WTC11 (cell line): ENCODE data around the gene STAMBP. TPM values are rescaled to one million over a fixed set of nuclear protein-coding genes. Genes with fewer than 3 reads are reported as not detected.

Source experiments
- ATAC-seq: fragments of 200-7000 bp; cut with Tn5 transposase; 2 replicates; pipeline ENCODE4 v1.10.0; 2021; ENCODE audit warnings: mild to moderate bottlenecking, moderate library complexity
- CTCF ChIA-PET: fragments of 300-600 bp; sonication (Branson Sonifier 250); formaldehyde crosslinking; loops from one replicate; lab custom pipeline; 2021; ENCODE audit warnings: antibody characterized with exemption; lab: Charles Lee
- POLR2A ChIA-PET: fragments of 350-600 bp; sonication (Branson Sonifier 250); formaldehyde crosslinking; loops from one replicate; lab custom pipeline; 2021; ENCODE audit warnings: antibody characterized with exemption; lab: Charles Lee
- DNase-seq: peaks from one replicate; pipeline ENCODE4 v3.0.0; 2021; ENCODE audit warnings: low spot score
- H3K27ac Mint-ChIP-seq: 2 replicates; pipeline ENCODE4 v1.8.0; 2021; ENCODE audit warnings: mixed read lengths
- H3K27me3 Mint-ChIP-seq: 2 replicates; pipeline ENCODE4 v1.8.0; 2021; ENCODE audit warnings: low read depth, mild to moderate bottlenecking, moderate library complexity, mixed read lengths
- H3K36me3 Mint-ChIP-seq: 2 replicates; pipeline ENCODE4 v1.8.0; 2021; ENCODE audit warnings: mixed read lengths
- H3K4me1 Mint-ChIP-seq: 2 replicates; pipeline ENCODE4 v1.8.0; 2022; ENCODE audit warnings: mixed read lengths
- H3K4me3 Mint-ChIP-seq: 2 replicates; pipeline ENCODE4 v1.8.0; 2021; ENCODE audit warnings: mild to moderate bottlenecking, moderate library complexity, mixed read lengths
- H3K9me3 Mint-ChIP-seq: 2 replicates; pipeline ENCODE4 v1.8.0; 2021; ENCODE audit warnings: mixed read lengths
- ATF6 ChIP-seq: sonication (generic); formaldehyde crosslinking; IDR thresholded peaks from 2 replicates; pipeline ENCODE4 v1.8.1; 2023; ENCODE audit warnings: mild to moderate bottlenecking, missing genetic modification reagents
- CDX4 ChIP-seq: fragments of 250-450 bp; sonication (Bioruptor Pico); IDR thresholded peaks from 2 replicates; pipeline ENCODE4 v1.9.0; 2021; ENCODE audit warnings: moderate library complexity, mild to moderate bottlenecking, inconsistent platforms, borderline replicate concordance
- CTCF ChIP-seq: fragments of 200-600 bp; IDR thresholded peaks from 2 replicates; pipeline ENCODE4 v1.8.0; 2022; ENCODE audit warnings: antibody characterized with exemption
- E2F1 ChIP-seq: sonication (generic); formaldehyde crosslinking; IDR thresholded peaks from 2 replicates; pipeline ENCODE4 v1.8.0; 2022; ENCODE audit warnings: mild to moderate bottlenecking, missing genetic modification reagents
- E2F5 ChIP-seq: sonication (generic); formaldehyde crosslinking; IDR thresholded peaks from 2 replicates; pipeline ENCODE4 v1.8.1; 2022; ENCODE audit warnings: mild to moderate bottlenecking, moderate library complexity, missing genetic modification reagents
- ERG ChIP-seq: fragments of 250-450 bp; sonication (Bioruptor Pico); IDR thresholded peaks from 2 replicates; pipeline ENCODE4 v1.8.0; 2021; ENCODE audit warnings: mild to moderate bottlenecking
- FOXJ3 ChIP-seq: sonication (generic); formaldehyde crosslinking; IDR thresholded peaks from 2 replicates; pipeline ENCODE4 v1.9.0; 2021; ENCODE audit warnings: missing genetic modification reagents, mild to moderate bottlenecking, borderline replicate concordance
- GTF2I ChIP-seq: fragments of 250-450 bp; sonication (Bioruptor Pico); conservative IDR thresholded peaks from 2 replicates; pipeline ENCODE4 v1.4.0; 2021; ENCODE audit warnings: mild to moderate bottlenecking
- HMGXB4 ChIP-seq: sonication (generic); formaldehyde crosslinking; IDR thresholded peaks from 2 replicates; pipeline ENCODE4 v1.8.1; 2023; ENCODE audit warnings: mild to moderate bottlenecking, moderate library complexity, missing genetic modification reagents
- JUN ChIP-seq: sonication (generic); formaldehyde crosslinking; IDR thresholded peaks from 2 replicates; pipeline ENCODE4 v1.8.0; 2023; ENCODE audit warnings: mild to moderate bottlenecking, missing genetic modification reagents
- MYBL2 ChIP-seq: sonication (generic); formaldehyde crosslinking; IDR thresholded peaks from 2 replicates; pipeline ENCODE4 v1.8.1; 2023; ENCODE audit warnings: mild to moderate bottlenecking, moderate library complexity, missing genetic modification reagents
- NFYB ChIP-seq: sonication (generic); formaldehyde crosslinking; conservative IDR thresholded peaks from 2 replicates; pipeline ENCODE4 v1.8.0; 2022; ENCODE audit warnings: low read depth, missing genetic modification reagents
- NR2C2 ChIP-seq: sonication (generic); formaldehyde crosslinking; IDR thresholded peaks from 2 replicates; pipeline ENCODE4 v1.8.0; 2022; ENCODE audit warnings: mild to moderate bottlenecking, missing genetic modification reagents
- NR3C1 ChIP-seq: sonication (generic); formaldehyde crosslinking; conservative IDR thresholded peaks from 2 replicates; pipeline ENCODE4 v1.8.1; 2023; ENCODE audit warnings: low read depth, mild to moderate bottlenecking, missing genetic modification reagents
- RORB ChIP-seq: fragments of 250-450 bp; sonication (Bioruptor Pico); IDR thresholded peaks from 2 replicates; pipeline ENCODE4 v1.9.0; 2021; ENCODE audit warnings: mild to moderate bottlenecking
- SP1 ChIP-seq: sonication (generic); formaldehyde crosslinking; conservative IDR thresholded peaks from 2 replicates; pipeline ENCODE4 v1.8.1; 2022; ENCODE audit warnings: missing genetic modification reagents
- TP53 ChIP-seq: sonication (generic); formaldehyde crosslinking; IDR thresholded peaks from 2 replicates; pipeline ENCODE4 v1.8.1; 2023; ENCODE audit warnings: mild to moderate bottlenecking, missing genetic modification reagents
- ZNF121 ChIP-seq: sonication (generic); formaldehyde crosslinking; IDR thresholded peaks from 2 replicates; pipeline ENCODE4 v1.8.0; 2023; ENCODE audit warnings: missing genetic modification reagents
- ZNF425 ChIP-seq: fragments of 250-450 bp; sonication (Bioruptor Pico); conservative IDR thresholded peaks from 2 replicates; pipeline ENCODE4 v1.9.0; 2021; ENCODE audit warnings: mild to moderate bottlenecking
- total RNA-seq: library from RNA; stranded (reverse); gene quantifications from 3 replicates; pipeline ENCODE4 v1.2.3, GENCODE V29; 2021

STAMBP gene
- total RNA-seq, 1 experiment from 2014 or later: 40.9 TPM

- no peak overlapping the region for H3K27ac Mint-ChIP-seq
Measured at GRCh38 chr2:73812635-73813034, 16.1 kb upstream of the STAMBP start.

More at GRCh38 chr2:73812635-73813034, 16.1 kb upstream of the STAMBP start:
- no peaks in the 10 kb centered on the region for H3K9me3 Mint-ChIP-seq
- H3K36me3 Mint-ChIP-seq: no peaks in the 10 kb centered on the region
- peaks cover 50% of the 10 kb centered on the region for H3K27me3 Mint-ChIP-seq
- DNase-seq (no peak), ATAC-seq (no peak)
- no peak for TF ChIP-seq RORB (CRISPR knock-in tag)
- TF ChIP-seq NFYB (CRISPR knock-in tag): no peak
- no peak for TF ChIP-seq HMGXB4 (CRISPR knock-in tag)
- no peak for TF ChIP-seq NR2C2
- TF ChIP-seq CTCF: no peak
- no peak for TF ChIP-seq ATF6 (CRISPR knock-in tag)
- no peak for TF ChIP-seq MYBL2 (CRISPR knock-in tag)
- no peak for TF ChIP-seq TP53 (CRISPR knock-in tag)
- no peak for TF ChIP-seq E2F5 (CRISPR knock-in tag)
- no peak for TF ChIP-seq ERG (CRISPR knock-in tag)
- no peak for TF ChIP-seq GTF2I (CRISPR knock-in tag)
- no peak for TF ChIP-seq SP1 (CRISPR knock-in tag)
- no peak for TF ChIP-seq CDX4 (CRISPR knock-in tag)
- TF ChIP-seq ZNF121 (CRISPR knock-in tag): no peak
- no peak for TF ChIP-seq NR3C1 (CRISPR knock-in tag)
- no peak for TF ChIP-seq ZNF425 (CRISPR knock-in tag)
- TF ChIP-seq JUN (CRISPR knock-in tag): no peak
- TF ChIP-seq FOXJ3: no peak
- TF ChIP-seq E2F1 (CRISPR knock-in tag): no peak
- no peak overlapping the region for H3K4me3 Mint-ChIP-seq
- no peaks in the 10 kb centered on the region for H3K4me1 Mint-ChIP-seq
- ChIA-PET POLR2A (no interaction called here), CTCF (interaction anchor here (1.1 to 3.2 kb wide), 2 partner anchors 11 to 16 kb away, joined by 3 to 14 read pairs; partner anchors contain the start of gene STAMBP)
